Measurements from ENCODE around the gene WNT8A. TPM values are rescaled to one million over a fixed set of nuclear protein-coding genes. Genes with fewer than 3 reads are reported as not detected.

Gene WNT8A
- total RNA-seq (2022; extraction: Qiagen RNA extraction; ENCODE audit: low read depth) = not detected in 5 replicates

GRCh38 chr5:138083702-138084101 lies at the start of gene WNT8A:
TSS of gene WNT8A (plus strand) at chr5:138084033. CDS start at chr5:138084128, 95 bp downstream.

GRCh38 chr5:138138949-138139780 lies 55.3 kb downstream of the WNT8A start, which contains the start of gene NME5:
TSS of gene NME5 (minus strand) at chr5:138139428. CDS start at chr5:138138780, 648 bp downstream.

Other genes starting within 250 kb of the WNT8A start
- not detected in 5 replicates for gene MYOT, start 216.2 kb upstream of the WNT8A start, total RNA-seq (2022; extraction: Qiagen RNA extraction; ENCODE audit: low read depth)
- gene PKD2L2, start 194.6 kb upstream of the WNT8A start, total RNA-seq (2022; extraction: Qiagen RNA extraction; ENCODE audit: low read depth) = 0.03 to 0.26 TPM (median 0.05 TPM) in 3 of 5 replicates, not detected in the others
- gene FAM13B, start 51.0 kb upstream of the WNT8A start, total RNA-seq (2022; extraction: Qiagen RNA extraction; ENCODE audit: low read depth) = 11.9 to 19.0 TPM (median 13.2 TPM) in 5 replicates
- gene NME5, start 55.4 kb downstream of the WNT8A start, total RNA-seq (2022; extraction: Qiagen RNA extraction; ENCODE audit: low read depth) = not detected in 5 replicates
- 50.4 to 67.4 TPM (median 56.7 TPM) in 5 replicates for gene BRD8, start 94.6 kb downstream of the WNT8A start, total RNA-seq (2022; extraction: Qiagen RNA extraction; ENCODE audit: low read depth)
- 42.5 to 52.9 TPM (median 47.0 TPM) in 5 replicates for gene KIF20A, start 95.1 kb downstream of the WNT8A start, total RNA-seq (2022; extraction: Qiagen RNA extraction; ENCODE audit: low read depth)
- gene CDC23, start 129.3 kb downstream of the WNT8A start, total RNA-seq (2022; extraction: Qiagen RNA extraction; ENCODE audit: low read depth) = 24.3 to 34.8 TPM (median 29.3 TPM) in 5 replicates
- 0.06 to 0.08 TPM in 2 of 5 replicates, not detected in the others for gene GFRA3, start 190.6 kb downstream of the WNT8A start, total RNA-seq (2022; extraction: Qiagen RNA extraction; ENCODE audit: low read depth)
- gene CDC25C, start 247.8 kb downstream of the WNT8A start, total RNA-seq (2022; extraction: Qiagen RNA extraction; ENCODE audit: low read depth) = 10.5 to 13.4 TPM (median 12.5 TPM) in 5 replicates

Data from A549 treated with CpdA at 1 μM for 4 hours (cell line).